Pulmonary artery endothelial cell (primary cell): Measurements from ENCODE around the gene CUL9. TPM values are rescaled to one million over a fixed set of nuclear protein-coding genes. Genes with fewer than 3 reads are reported as not detected.

Experiments
- DNase-seq: peaks from one replicate; pipeline ENCODE4 v3.0.0-alpha.2; 2011; ENCODE audit warnings: low read depth, low spot score
- total RNA-seq: library from RNA; depleted of rRNA; stranded (reverse); fragments of >200 nt; gene quantifications from 2 replicates; pipeline ENCODE4 v1.2.3, GENCODE V29; 2014

Gene CUL9
- total RNA-seq, 1 donor from 2014 or later = 20.3 TPM

DNA sequence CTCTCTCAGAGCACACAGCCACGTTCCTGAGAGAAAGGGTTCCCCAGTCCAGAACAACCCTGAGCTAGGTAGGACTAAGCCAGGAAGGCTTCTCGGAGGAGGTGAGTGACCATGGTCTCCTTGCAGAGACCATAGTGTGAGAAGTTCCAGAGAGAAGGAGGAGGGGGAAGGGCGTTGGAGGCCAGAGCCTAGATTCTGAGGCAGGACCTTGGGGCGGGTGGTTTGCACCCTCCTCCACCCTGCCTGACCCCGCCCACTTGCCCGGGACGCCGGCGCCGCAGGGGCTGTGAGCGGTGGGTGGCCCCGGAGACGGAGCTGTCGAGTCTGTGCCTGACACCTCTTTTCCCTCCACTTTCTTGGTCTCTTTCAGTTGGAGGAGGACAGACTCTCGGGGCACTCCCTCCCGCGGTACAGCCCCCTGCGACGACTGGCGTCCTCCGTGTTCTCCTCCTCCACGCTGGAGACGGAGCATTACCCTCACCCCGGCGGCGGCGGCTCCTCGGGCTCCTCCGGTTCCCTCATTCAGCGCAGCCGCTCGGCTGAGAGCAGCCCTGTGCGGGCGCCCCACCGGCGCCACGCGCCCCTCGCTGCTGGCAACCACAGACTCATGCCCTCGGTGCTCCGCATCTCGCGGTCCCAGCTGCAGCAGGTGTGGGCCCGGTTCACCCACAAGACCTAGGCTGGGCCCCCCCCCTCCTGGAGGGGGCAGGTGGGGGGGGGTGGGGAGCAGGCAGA is 87.4 kb downstream of the CUL9 start:
- no peak for DNase-seq

DNA sequence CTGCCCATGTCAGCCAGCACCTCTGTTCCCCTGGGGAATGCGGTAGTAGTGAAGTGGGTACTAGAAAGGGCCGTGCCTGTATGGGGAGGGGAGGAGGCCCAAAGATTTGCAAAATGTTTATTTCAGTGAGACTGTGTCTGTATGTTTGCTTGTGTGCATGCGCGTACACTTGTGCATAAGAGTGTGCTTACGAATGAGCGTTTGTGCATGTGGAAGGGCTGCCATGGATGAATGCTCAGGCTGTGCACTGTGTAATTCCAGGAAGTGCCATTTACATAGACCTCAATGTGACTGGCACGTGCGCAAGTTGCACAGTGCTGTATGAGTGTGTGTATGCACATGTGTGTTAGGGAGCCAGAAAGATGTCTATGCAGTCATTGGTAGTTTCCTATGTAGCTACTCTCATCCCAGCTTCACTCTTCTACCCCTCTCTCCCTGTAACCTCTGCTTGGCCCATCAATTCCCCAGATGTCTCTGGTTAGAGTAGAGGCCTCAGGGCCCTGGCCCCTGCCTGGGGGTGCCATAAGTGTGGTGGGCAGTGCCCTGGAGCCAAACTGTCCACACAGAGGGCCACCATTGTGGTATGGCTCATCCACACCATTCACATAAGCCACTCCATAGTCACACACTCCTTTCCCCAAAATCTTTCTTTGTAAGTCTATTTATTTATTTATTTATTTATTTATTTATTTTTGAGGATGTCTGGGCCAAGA is 89.3 kb downstream of the CUL9 start:
- DNase-seq = no peak

DNA sequence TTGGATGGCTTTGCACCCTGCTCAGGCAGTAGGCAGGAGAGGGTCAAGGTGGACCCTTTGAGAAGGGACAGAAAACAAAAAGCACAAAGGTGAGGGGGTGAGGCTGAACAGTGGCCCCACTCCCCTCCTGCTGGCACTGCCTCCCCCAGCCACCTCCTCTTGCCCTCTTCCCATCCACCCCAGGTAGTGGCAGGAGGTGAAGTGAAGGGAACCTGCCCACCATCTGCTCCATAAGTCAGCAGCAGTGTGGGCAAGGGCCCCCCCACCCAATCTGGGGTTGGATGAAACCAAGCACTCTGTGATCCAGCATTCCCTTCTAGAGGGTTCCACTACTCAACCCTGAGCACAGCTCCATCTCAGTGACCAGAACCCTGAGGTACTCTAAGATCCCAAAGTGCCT is 89.9 kb downstream of the CUL9 start:
- no peak for DNase-seq

DNA sequence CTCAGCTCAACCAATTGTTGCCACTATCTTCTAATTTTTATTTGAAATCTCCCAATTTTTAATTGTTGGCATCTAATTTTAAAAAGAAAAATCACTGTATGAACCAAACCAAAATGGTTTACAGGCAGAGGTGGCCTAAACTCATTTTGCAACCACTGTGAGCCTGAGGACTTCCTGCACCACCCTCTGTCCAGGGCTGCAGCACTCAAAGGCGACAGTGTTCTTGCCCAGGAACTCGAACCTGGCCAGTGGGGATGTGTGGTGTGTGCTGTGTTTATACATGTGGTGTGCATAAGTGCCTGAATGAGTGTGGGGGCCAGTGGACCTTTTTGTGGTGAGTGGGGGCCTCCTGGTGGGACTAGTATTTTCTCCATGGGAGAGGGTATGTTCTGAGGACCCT is 91.7 kb downstream of the CUL9 start:
- DNase-seq = no peak

Other genes with a start within 250 kb of the CUL9 start
- 0.13 and 0.21 TPM in 2 replicates for gene GNMT, start 221.4 kb upstream of the CUL9 start, total RNA-seq
- gene PEX6, start 203.0 kb upstream of the CUL9 start, total RNA-seq = 21.7 and 32.7 TPM in 2 replicates
- gene PPP2R5D, start 197.6 kb upstream of the CUL9 start, total RNA-seq = 36.1 and 45.3 TPM in 2 replicates
- gene MEA1, start 168.2 kb upstream of the CUL9 start, total RNA-seq = 48.4 and 55.7 TPM in 2 replicates
- 123 and 148 TPM in 2 replicates for gene KLHDC3, start 167.9 kb upstream of the CUL9 start, total RNA-seq
- gene RRP36, start 160.6 kb upstream of the CUL9 start, total RNA-seq = 112 and 137 TPM in 2 replicates
- 26.5 and 27.0 TPM in 2 replicates for gene CUL7, start 128.3 kb upstream of the CUL9 start, total RNA-seq
- 21.8 and 24.3 TPM in 2 replicates for gene MRPL2, start 122.8 kb upstream of the CUL9 start, total RNA-seq
- 13.8 and 16.2 TPM in 2 replicates for gene KLC4, start 122.6 kb upstream of the CUL9 start, total RNA-seq
- 2.6 and 5.8 TPM in 2 replicates for gene PTK7, start 105.9 kb upstream of the CUL9 start, total RNA-seq
- gene SRF, start 10.9 kb upstream of the CUL9 start, total RNA-seq = 20.4 and 24.3 TPM in 2 replicates
- gene DNPH1, start 47.3 kb downstream of the CUL9 start, total RNA-seq = 21.7 and 58.4 TPM in 2 replicates
- under 0.01 and 0.07 TPM in 2 replicates for gene TTBK1, start 61.3 kb downstream of the CUL9 start, total RNA-seq
- not detected in 2 replicates for gene SLC22A7, start 116.1 kb downstream of the CUL9 start, total RNA-seq
- not detected in 2 replicates for gene CRIP3, start 126.6 kb downstream of the CUL9 start, total RNA-seq
- gene ZNF318, start 187.5 kb downstream of the CUL9 start, total RNA-seq = 5.6 and 6.7 TPM in 2 replicates
- 15.0 and 21.7 TPM in 2 replicates for gene ABCC10, start 245.3 kb downstream of the CUL9 start, total RNA-seq